Left cardiac atrium (tissue), 4 donors: ENCODE results near the gene L2HGDH. TPM values are rescaled to one million over a fixed set of nuclear protein-coding genes. Genes with fewer than 3 reads are reported as not detected.

Experiments
- ATAC-seq, 2 donors: fragments of 200-7000 bp; cut with Tn5 transposase; one replicate each; pipeline ENCODE4 v1.9.1; 2020; ENCODE audit warnings: mild to moderate bottlenecking in 2 of 2, moderate library complexity in 2 of 2
- DNase-seq: peaks from one replicate; pipeline ENCODE4 v3.0.0-alpha.2; 2020
- intact Hi-C, 2 donors: fragments of 100-400 bp; cut with DNase I; formaldehyde crosslinking; loops; one replicate each; pipeline versions ENCODE4 v1.14.1 to v1.15.1; 2022 to 2023
- total RNA-seq, 2 donors: library from RNA; stranded (reverse); fragmentation: NEBNext Ultra II Directional; extraction: Animal tissue kit (Norgen Biotek cat#: 25700); gene quantifications; one replicate each; pipeline ENCODE4 v1.2.1, GENCODE V29; 2021
- donor health status: DM: no; HTN: yes; CAD: no.
- donor health status: DM: no; HTN: yes; CAD: no; lungs with severe emphysema.
- donor health status: DM: yes; HTN: yes; CAD: no.
- donor health status: Dilated cardiomyopathy.

The L2HGDH gene
- total RNA-seq, 2 donors from 2014 or later, result 8.8 to 9.2 TPM

GRCh38 chr14:50242096-50242495, 69.9 kb downstream of the L2HGDH start:
- intact Hi-C loops, result no loop called here
- ATAC-seq, result no peak
- DNase-seq, result no peak

- intact Hi-C loops, result no loop called here
- ATAC-seq (no peak), DNase-seq (no peak)
These were observed 74.6 kb downstream of the L2HGDH start for GRCh38 chr14:50237427-50237826.

- DNase-seq (no peak), ATAC-seq (no peak)
- intact Hi-C loops, result no loop called here
These were observed 78.1 kb downstream of the L2HGDH start for GRCh38 chr14:50233951-50234250.

- ATAC-seq, result no peak
- no peak for DNase-seq
- intact Hi-C loops, result no loop called here
These were observed 78.7 kb downstream of the L2HGDH start for GRCh38 chr14:50233166-50233950.

GRCh38 chr14:50232276-50232642, 79.8 kb downstream of the L2HGDH start:
- intact Hi-C loops, result no loop called here
- DNase-seq (no peak), ATAC-seq (peak; percentile 5 to 7)

- intact Hi-C loops, result no loop called here
- DNase-seq (peak; percentile 91), ATAC-seq (peak; percentile 95 to 97)
These were observed 80.4 kb downstream of the L2HGDH start, which contains the start of gene SOS2 for GRCh38 chr14:50231475-50232275. SOS2 (minus strand) TSS chr14:50231578; CDS start chr14:50231283, 295 bp downstream.

- intact Hi-C loops, result no loop called here
- peak; percentile 59 for DNase-seq
- ATAC-seq, result peak; percentile 19 to 20
These were observed 81.1 kb downstream of the L2HGDH start for GRCh38 chr14:50230701-50231474.

GRCh38 chr14:50230401-50230700, 81.7 kb downstream of the L2HGDH start:
- ATAC-seq (no peak), DNase-seq (no peak)
- intact Hi-C loops, result no loop called here

GRCh38 chr14:50229681-50230080, 82.3 kb downstream of the L2HGDH start:
- intact Hi-C loops, result no loop called here
- DNase-seq (no peak), ATAC-seq (no peak)

GRCh38 chr14:50228313-50228712, 83.7 kb downstream of the L2HGDH start:
- no peak for ATAC-seq
- intact Hi-C loops, result no loop called here

GRCh38 chr14:50225974-50226297, 86.1 kb downstream of the L2HGDH start:
- intact Hi-C loops, result no loop called here
- no peak for ATAC-seq

More at GRCh38 chr14:50228313-50228712, 83.7 kb downstream of the L2HGDH start:
- no peak for DNase-seq

GRCh38 chr14:50225067-50225973, 86.7 kb downstream of the L2HGDH start:
- no peak for DNase-seq
- intact Hi-C loops, result no loop called here
- peak; percentile 90 to 91 for ATAC-seq

More at GRCh38 chr14:50225974-50226297, 86.1 kb downstream of the L2HGDH start:
- no peak for DNase-seq

- ATAC-seq, result peak in 1 of 2 donors; percentile 24
- no peak for DNase-seq
- intact Hi-C loops, result no loop called here
These were observed 89.9 kb downstream of the L2HGDH start for GRCh38 chr14:50222055-50222613.

- intact Hi-C loops, result no loop called here
- DNase-seq (no peak), ATAC-seq (no peak)
These were observed 93.5 kb downstream of the L2HGDH start for GRCh38 chr14:50218501-50218900.

GRCh38 chr14:50215416-50215815, 96.6 kb downstream of the L2HGDH start:
- ATAC-seq (no peak), DNase-seq (no peak)

GRCh38 chr14:50213795-50214194, 98.2 kb downstream of the L2HGDH start:
- DNase-seq, result no peak
- no peak for ATAC-seq
- intact Hi-C loops, result no loop called here

More at GRCh38 chr14:50215416-50215815, 96.6 kb downstream of the L2HGDH start:
- intact Hi-C loops, result no loop called here

GRCh38 chr14:50212726-50213125, 99.3 kb downstream of the L2HGDH start:
- ATAC-seq, result no peak
- no peak for DNase-seq

GRCh38 chr14:50210074-50210473, 102.0 kb downstream of the L2HGDH start:
- DNase-seq (no peak), ATAC-seq (no peak)
- intact Hi-C loops, result no loop called here

More at GRCh38 chr14:50212726-50213125, 99.3 kb downstream of the L2HGDH start:
- intact Hi-C loops, result no loop called here

- intact Hi-C loops, result no loop called here
- ATAC-seq, result no peak
- DNase-seq, result no peak
These were observed 113.5 kb downstream of the L2HGDH start for GRCh38 chr14:50198499-50198898.
